Fibroblast of skin of right quadriceps (primary cell): ENCODE data around the gene PKLR.

Experiments used
- DNase-seq: peaks from one replicate; pipeline ENCODE4 v3.0.0-alpha.2; 2013

The PKLR gene

GRCh38 chr1:155282488-155283091 lies 18.6 kb downstream of the PKLR start:
- DNase-seq, result no peak

- no peak for DNase-seq
These were observed 22.0 kb downstream of the PKLR start for GRCh38 chr1:155279268-155279667.

GRCh38 chr1:155278689-155279160 lies 22.5 kb downstream of the PKLR start:
- DNase-seq, result no peak

GRCh38 chr1:155277902-155278688 lies 23.1 kb downstream of the PKLR start:
- DNase-seq, result peak; percentile 28

GRCh38 chr1:155277070-155277901 lies 24.0 kb downstream of the PKLR start, which contains the start of gene HCN3:
HCN3 (plus strand) TSS chr1:155277463; CDS start chr1:155277591, 128 bp downstream.
- peak; percentile 94 for DNase-seq

GRCh38 chr1:155273343-155274245 lies 27.6 kb downstream of the PKLR start, which contains the start of gene CLK2:
CLK2 (minus strand) TSS chr1:155273504; CDS start chr1:155270977, 2,527 bp downstream.
- peak; percentile 95 for DNase-seq

GRCh38 chr1:155272466-155273342 lies 28.5 kb downstream of the PKLR start:
- DNase-seq, result peak; percentile 54

- no peak for DNase-seq
These were observed 31.9 kb downstream of the PKLR start for GRCh38 chr1:155269381-155269780.

- DNase-seq, result no peak
These were observed 32.6 kb downstream of the PKLR start for GRCh38 chr1:155268630-155269029.

GRCh38 chr1:155267373-155267772 lies 33.9 kb downstream of the PKLR start:
- no peak for DNase-seq

- no peak for DNase-seq
These were observed 34.7 kb downstream of the PKLR start for GRCh38 chr1:155266553-155266952.

GRCh38 chr1:155263067-155263466 lies 38.2 kb downstream of the PKLR start:
- no peak for DNase-seq

GRCh38 chr1:155261852-155262673 lies 39.2 kb downstream of the PKLR start, which contains the start of gene SCAMP3:
SCAMP3 (minus strand) TSS chr1:155262360; CDS start chr1:155262151, 209 bp downstream.
- DNase-seq, result peak; percentile 97

- no peak for DNase-seq
These were observed 39.8 kb downstream of the PKLR start for GRCh38 chr1:155261493-155261851.

- no peak for DNase-seq
These were observed 41.0 kb downstream of the PKLR start for GRCh38 chr1:155260276-155260675.

- DNase-seq, result no peak
These were observed 45.0 kb downstream of the PKLR start for GRCh38 chr1:155256058-155256852.

GRCh38 chr1:155255243-155256007 lies 45.8 kb downstream of the PKLR start, which contains the start of gene ENTREP3:
ENTREP3 (minus strand) TSS chr1:155255483; CDS start chr1:155254877, 606 bp downstream.
- DNase-seq, result peak; percentile 80

GRCh38 chr1:155254714-155255242 lies 46.5 kb downstream of the PKLR start:
- DNase-seq, result no peak
